T-helper 1 cell treated with Interleukin-12 subunit alpha and Interleukin-12 subunit beta and Interleukin-4 antibody, amounts not matched to agents 30 μg/mL and 1 μg/mL, for 36 hours (primary cell): ENCODE measurements around the gene ACVR1C.
"Not testable (repeated sequence)": the region's sequence is repeated elsewhere in the genome, so short reads cannot be mapped to it uniquely, and the experiment has no call there.

Experiments
- H3K27ac Mint-ChIP-seq: one replicate; pipeline ENCODE4 v1.8.0; 2021; ENCODE audit warnings: mild to moderate bottlenecking, mixed read lengths
- H3K27me3 Mint-ChIP-seq: one replicate; pipeline ENCODE4 v1.8.0; 2021; ENCODE audit warnings: low read depth, mixed read lengths
- H3K36me3 Mint-ChIP-seq: one replicate; pipeline ENCODE4 v1.8.0; 2021; ENCODE audit warnings: low read depth, mixed read lengths
- H3K4me1 Mint-ChIP-seq: one replicate; pipeline ENCODE4 v1.8.0; 2021; ENCODE audit warnings: low read depth, mixed read lengths
- H3K4me3 Mint-ChIP-seq: one replicate; pipeline ENCODE4 v1.8.0; 2021; ENCODE audit warnings: mild to moderate bottlenecking, moderate library complexity, mixed read lengths
- H3K9me3 Mint-ChIP-seq: one replicate; pipeline ENCODE4 v1.8.0; 2021; ENCODE audit warnings: mixed read lengths

The ACVR1C gene

GRCh38 chr2:157540102-157540501 lies 88.6 kb downstream of the ACVR1C start:
- Mint-ChIP-seq H3K27ac (no peak overlapping the region), H3K4me3 (no peak overlapping the region), H3K27me3 (peaks cover 3% of the 10 kb centered on the region), H3K4me1 (no peaks in the 10 kb centered on the region), H3K9me3 (no peaks in the 10 kb centered on the region), H3K36me3 (no peaks in the 10 kb centered on the region)

DNA sequence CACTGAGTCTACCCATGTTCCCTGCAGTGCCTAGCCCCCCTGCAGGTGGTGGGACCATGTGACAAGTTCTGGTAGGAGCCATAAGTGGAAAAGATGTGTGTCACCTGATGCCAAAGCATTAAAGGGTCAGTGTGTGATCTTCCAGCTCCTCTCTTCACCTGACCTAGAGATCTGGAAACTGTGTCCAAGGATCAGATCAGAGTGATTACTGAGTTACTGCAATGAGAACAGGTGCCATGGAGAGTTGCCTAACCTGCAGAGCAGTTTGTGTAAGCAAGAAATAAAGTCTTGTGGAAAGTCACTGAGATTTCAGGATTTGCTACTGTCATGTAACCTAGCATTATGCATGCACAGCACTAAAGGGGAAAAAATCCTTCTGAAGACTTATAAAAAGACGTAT lies 90.6 kb downstream of the ACVR1C start:
- Mint-ChIP-seq H3K4me1 (no peaks in the 10 kb centered on the region), H3K36me3 (no peaks in the 10 kb centered on the region), H3K27me3 (peaks cover 3% of the 10 kb centered on the region), H3K9me3 (no peaks in the 10 kb centered on the region), H3K27ac (no peak overlapping the region), H3K4me3 (no peak overlapping the region)

GRCh38 chr2:157536815-157537214 lies 91.8 kb downstream of the ACVR1C start:
- no peaks in the 10 kb centered on the region for H3K4me1 Mint-ChIP-seq
- no peak overlapping the region for H3K4me3 Mint-ChIP-seq
- H3K27ac Mint-ChIP-seq: no peak overlapping the region

DNA sequence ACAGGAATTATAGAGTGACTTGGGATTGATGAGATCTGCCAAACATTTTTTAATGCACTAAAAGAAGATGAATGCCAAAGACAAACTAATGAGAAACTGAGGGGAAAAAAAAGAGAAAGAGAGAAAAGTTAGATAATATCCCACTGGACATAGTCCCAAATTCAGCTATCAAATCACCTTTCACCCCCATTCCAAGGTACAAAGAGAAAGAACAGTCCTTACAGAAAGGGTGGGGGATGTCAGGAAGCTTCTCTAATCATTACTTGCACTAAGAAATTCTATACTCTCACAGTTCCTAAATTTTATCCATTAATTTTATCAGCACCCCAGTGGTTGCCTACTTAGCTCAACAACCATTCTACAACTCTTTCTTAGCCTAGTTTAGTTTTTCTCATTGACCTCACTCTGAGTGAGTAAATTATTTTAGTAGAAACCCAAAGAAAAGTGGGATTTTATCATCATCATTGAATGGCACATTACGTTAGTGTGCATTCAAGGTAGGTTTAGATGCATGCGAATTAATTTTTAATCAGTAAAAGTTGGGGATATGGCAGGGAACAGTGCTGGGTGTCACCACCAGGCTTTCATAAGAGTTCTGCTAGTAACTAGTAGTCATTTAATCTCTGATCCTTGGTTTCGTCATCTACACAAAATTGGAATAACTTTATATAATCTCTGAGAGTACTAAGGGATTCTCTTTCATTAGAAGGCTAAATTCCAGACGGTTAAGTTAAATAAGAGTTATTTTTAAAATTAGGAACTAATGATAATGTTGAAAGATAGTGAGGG lies 99.5 kb downstream of the ACVR1C start:
- no peak overlapping the region for H3K27ac Mint-ChIP-seq
- H3K4me3 Mint-ChIP-seq: no peak overlapping the region
- H3K36me3 Mint-ChIP-seq: no peaks in the 10 kb centered on the region
- H3K4me1 Mint-ChIP-seq: no peaks in the 10 kb centered on the region
- peaks cover 19% of the 10 kb centered on the region for H3K27me3 Mint-ChIP-seq
- no peaks in the 10 kb centered on the region for H3K9me3 Mint-ChIP-seq

More at GRCh38 chr2:157536815-157537214, 91.8 kb downstream of the ACVR1C start:
- H3K36me3 Mint-ChIP-seq: no peaks in the 10 kb centered on the region
- H3K27me3 Mint-ChIP-seq: no peaks in the 10 kb centered on the region
- no peaks in the 10 kb centered on the region for H3K9me3 Mint-ChIP-seq

- Mint-ChIP-seq H3K9me3 (no peaks in the 10 kb centered on the region), H3K4me1 (no peaks in the 10 kb centered on the region), H3K4me3 (no peak overlapping the region), H3K27me3 (peaks cover 37% of the 10 kb centered on the region), H3K36me3 (no peaks in the 10 kb centered on the region), H3K27ac (no peak overlapping the region)
Observed at GRCh38 chr2:157526070-157526469, 102.6 kb downstream of the ACVR1C start.

- H3K4me1 Mint-ChIP-seq: no peaks in the 10 kb centered on the region
- no peak overlapping the region for H3K4me3 Mint-ChIP-seq
- no peaks in the 10 kb centered on the region for H3K9me3 Mint-ChIP-seq
- no peaks in the 10 kb centered on the region for H3K36me3 Mint-ChIP-seq
- no peak overlapping the region for H3K27ac Mint-ChIP-seq
- peaks cover 34% of the 10 kb centered on the region for H3K27me3 Mint-ChIP-seq
Observed at GRCh38 chr2:157523270-157524247, 105.1 kb downstream of the ACVR1C start.

DNA sequence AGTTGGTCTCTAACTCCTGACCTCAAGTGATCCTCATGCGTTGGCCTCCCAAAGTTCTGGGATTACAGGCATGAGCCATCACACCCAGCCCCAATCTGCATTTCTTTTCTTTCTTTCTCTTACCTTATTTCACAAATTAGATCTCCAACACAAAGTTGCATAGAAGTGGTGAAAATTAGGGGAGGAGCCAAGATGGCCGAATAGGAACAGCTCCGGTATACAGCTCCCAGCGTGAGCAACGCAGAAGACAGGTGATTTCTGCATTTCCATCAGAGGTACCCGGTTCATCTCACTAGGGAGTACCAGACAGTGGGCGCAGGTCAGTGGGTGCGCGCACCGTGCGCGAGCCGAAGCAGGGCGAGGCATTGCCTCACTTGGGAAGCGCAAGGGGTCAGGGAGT lies 113.7 kb downstream of the ACVR1C start:
- H3K36me3 Mint-ChIP-seq: not testable (repeated sequence)

DNA sequence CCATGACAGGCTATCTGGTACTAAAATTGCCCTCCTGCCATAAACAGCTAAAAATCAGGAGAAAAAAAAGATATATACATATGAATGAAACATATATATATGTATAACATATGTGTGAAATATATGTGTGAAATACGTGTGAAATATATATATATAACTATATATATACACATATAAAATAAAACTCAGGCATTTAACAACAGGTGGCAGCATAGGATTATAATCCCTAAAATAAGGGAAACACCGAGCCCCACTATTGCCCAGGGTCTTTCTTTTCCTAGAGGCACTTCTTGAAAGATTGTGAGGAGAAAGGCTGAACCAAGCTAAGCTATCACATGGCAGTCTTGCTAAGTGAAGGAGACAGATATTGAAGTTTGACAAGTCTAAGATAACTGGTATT lies 118.9 kb downstream of the ACVR1C start:
- H3K4me3 Mint-ChIP-seq: no peak overlapping the region
- no peaks in the 10 kb centered on the region for H3K36me3 Mint-ChIP-seq
- H3K27me3 Mint-ChIP-seq: peaks cover 25% of the 10 kb centered on the region
- peaks cover 6% of the 10 kb centered on the region for H3K4me1 Mint-ChIP-seq
- no peak overlapping the region for H3K27ac Mint-ChIP-seq
- H3K9me3 Mint-ChIP-seq: no peaks in the 10 kb centered on the region

More for the DNA sequence above, 113.7 kb downstream of the ACVR1C start:
- H3K4me3 Mint-ChIP-seq, H3K9me3 Mint-ChIP-seq, H3K27ac Mint-ChIP-seq, H3K4me1 Mint-ChIP-seq: not testable (repeated sequence)
- H3K27me3 Mint-ChIP-seq: peaks cover 20% of the 10 kb centered on the region

- H3K4me1 Mint-ChIP-seq: peaks cover 6% of the 10 kb centered on the region
- no peaks in the 10 kb centered on the region for H3K9me3 Mint-ChIP-seq
- H3K27me3 Mint-ChIP-seq: peaks cover 21% of the 10 kb centered on the region
- no peak overlapping the region for H3K4me3 Mint-ChIP-seq
- no peaks in the 10 kb centered on the region for H3K36me3 Mint-ChIP-seq
- no peak overlapping the region for H3K27ac Mint-ChIP-seq
Observed at GRCh38 chr2:157508676-157509075, 120.0 kb downstream of the ACVR1C start.

DNA sequence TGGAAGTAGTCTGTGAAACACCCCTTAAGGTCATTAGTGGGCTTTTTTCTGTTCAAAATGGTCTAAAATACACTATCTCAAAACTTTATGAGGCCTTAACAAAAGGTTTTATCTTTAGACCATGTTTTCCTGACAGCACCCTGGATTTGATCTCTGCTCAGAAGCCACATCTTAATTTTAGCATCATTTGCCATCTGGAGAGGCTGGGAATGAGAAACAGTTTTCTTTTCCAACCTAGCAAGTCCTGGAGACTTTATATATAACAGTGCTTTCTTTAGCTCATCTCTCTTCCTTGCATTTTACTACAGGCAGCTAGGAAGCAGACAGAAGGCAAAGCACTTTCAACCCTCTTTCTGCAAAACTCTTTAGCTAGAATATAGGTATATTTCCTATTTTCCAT lies 122.1 kb downstream of the ACVR1C start:
- Mint-ChIP-seq H3K27me3 (peaks cover 11% of the 10 kb centered on the region), H3K9me3 (no peaks in the 10 kb centered on the region), H3K36me3 (no peaks in the 10 kb centered on the region), H3K4me3 (no peak overlapping the region), H3K27ac (no peak overlapping the region), H3K4me1 (peaks cover 11% of the 10 kb centered on the region)

DNA sequence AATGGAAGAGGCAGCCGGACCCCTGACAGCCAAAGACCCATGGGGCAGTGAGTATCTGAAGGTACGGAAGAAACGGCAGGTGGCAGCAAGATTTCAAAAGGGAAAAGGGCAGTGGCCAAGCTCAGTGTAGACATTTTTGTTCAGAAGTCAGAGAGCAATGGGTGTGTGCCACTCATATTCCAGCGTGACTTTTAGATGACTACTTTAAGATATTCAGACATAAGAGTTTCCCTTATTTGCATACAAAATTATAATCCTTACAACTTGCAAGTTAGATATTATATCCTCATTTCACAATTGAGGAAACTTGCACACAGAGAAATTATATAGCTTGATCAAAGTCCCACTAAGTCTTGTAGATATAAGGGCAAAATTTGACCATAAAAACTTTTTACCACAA lies 124.0 kb downstream of the ACVR1C start:
- Mint-ChIP-seq H3K36me3 (peaks cover 2% of the 10 kb centered on the region), H3K4me1 (peaks cover 20% of the 10 kb centered on the region), H3K27ac (no peak overlapping the region), H3K9me3 (no peaks in the 10 kb centered on the region), H3K4me3 (no peak overlapping the region), H3K27me3 (peaks cover 4% of the 10 kb centered on the region)

DNA sequence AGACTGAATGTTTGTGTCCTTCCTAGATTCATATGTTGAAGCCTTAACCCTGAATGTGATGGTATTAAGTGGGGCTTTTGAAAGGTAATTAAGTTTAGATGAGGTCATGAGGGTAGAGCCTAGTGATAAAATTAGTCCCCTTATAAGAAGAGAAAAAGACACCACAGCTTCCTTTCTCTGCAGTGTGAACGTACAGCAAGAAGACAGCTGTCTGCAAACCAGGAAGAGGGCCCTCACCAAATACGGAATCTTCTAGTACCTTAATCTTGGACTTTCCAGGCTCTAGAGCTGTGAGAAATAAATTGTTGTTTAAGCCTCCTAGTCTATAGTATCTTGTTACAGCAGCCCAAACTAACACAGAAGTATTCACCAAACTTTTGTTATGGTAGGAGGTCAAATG lies 127.6 kb downstream of the ACVR1C start:
- Mint-ChIP-seq H3K4me3 (no peak overlapping the region), H3K4me1 (peaks cover 18% of the 10 kb centered on the region), H3K27ac (no peak overlapping the region), H3K9me3 (no peaks in the 10 kb centered on the region), H3K27me3 (no peaks in the 10 kb centered on the region), H3K36me3 (peaks cover 2% of the 10 kb centered on the region)

DNA sequence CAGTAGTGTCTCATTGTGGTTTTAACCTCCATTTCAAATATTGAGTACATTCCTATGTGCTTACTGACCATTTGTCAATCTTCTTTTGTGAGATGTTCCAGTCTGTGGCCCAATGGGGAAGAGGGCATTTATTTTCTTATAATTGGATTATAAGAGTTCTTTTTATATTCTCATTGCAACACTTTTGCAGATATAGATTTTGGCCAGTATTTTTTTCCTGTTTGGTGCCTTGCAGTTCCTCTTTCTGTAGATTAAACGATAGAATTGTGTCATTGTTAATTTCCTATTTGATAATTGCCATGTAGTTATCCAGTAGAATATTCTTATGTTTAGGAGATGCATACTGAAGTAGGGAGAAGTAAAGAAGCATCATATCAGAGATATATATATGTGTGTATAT lies 128.3 kb downstream of the ACVR1C start:
- H3K4me1 Mint-ChIP-seq: peaks cover 18% of the 10 kb centered on the region
- no peaks in the 10 kb centered on the region for H3K9me3 Mint-ChIP-seq
- H3K36me3 Mint-ChIP-seq: peaks cover 2% of the 10 kb centered on the region
- no peak overlapping the region for H3K4me3 Mint-ChIP-seq
- no peaks in the 10 kb centered on the region for H3K27me3 Mint-ChIP-seq
- H3K27ac Mint-ChIP-seq: no peak overlapping the region

- H3K36me3 Mint-ChIP-seq: peaks cover 2% of the 10 kb centered on the region
- H3K4me1 Mint-ChIP-seq: peaks cover 24% of the 10 kb centered on the region
- no peaks in the 10 kb centered on the region for H3K9me3 Mint-ChIP-seq
- no peak overlapping the region for H3K27ac Mint-ChIP-seq
- H3K27me3 Mint-ChIP-seq: no peaks in the 10 kb centered on the region
- no peak overlapping the region for H3K4me3 Mint-ChIP-seq
Observed at GRCh38 chr2:157498483-157498882, 130.2 kb downstream of the ACVR1C start.
